ENCODE measurements around the gene ZNF331. TPM values are rescaled to one million over a fixed set of nuclear protein-coding genes. Genes with fewer than 3 reads are reported as not detected.
"Not testable (repeated sequence)": the region's sequence is repeated elsewhere in the genome, so short reads cannot be mapped to it uniquely, and the experiment has no call there.

The ZNF331 gene
- total RNA-seq: 6.4 and 6.8 TPM in 2 replicates

DNA sequence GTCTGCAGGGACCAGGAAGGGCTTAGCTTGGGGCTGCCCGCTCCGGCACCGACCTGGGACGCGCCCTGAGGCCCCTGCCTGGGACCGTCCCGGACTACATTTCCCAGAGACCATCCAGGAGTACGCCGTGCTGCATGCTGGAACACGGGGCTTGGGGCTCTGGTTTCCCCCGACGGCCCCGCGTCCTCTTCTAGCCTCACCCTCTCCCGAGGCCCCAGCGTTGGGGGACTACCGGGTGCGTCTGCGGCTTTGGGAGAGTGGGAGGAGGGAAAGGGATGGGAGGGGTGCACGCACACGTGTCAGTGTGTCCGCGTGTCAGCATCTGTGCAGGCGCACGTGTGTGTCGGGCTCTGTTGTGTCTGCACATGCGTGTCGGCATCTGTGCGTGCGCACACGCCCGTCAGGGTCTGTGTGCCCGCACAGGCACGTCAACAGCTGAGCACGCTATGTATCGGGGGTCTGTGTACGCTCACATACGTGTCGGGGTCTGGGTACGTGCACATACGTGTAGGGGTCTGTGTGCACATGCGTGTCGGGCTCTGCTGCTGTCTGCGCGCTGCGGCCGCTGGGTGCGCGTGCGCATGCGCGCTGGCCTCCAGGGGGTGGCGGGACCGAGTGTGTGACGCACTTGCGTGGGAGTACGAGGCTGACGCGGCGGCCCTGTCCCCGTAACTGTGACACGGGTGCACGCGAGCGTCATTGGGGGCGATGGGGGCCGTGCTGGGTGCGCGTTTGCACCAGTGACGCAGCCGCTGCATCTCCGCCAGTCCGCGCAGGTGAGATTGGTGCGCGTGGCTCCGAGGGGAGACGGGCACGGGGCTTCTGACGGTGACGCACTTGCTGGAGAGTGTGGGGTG lies at the start of gene ZNF331:
ZNF331 (plus strand) TSS at position 625 of the 857 bp plus-strand sequence. CDS start 31,232 bp downstream, outside the sequence.
- DNase-seq (ENCODE audit: low read depth) (peak; percentile 49), FAIRE-seq (no peak)
- Histone ChIP-seq H3K4me3 (ENCODE audit: low read depth, low read length) (peak within 1 kb of the TSS; percentile 88), H3K27me3 (ENCODE audit: control insufficient read depth, insufficient read depth, low read length) (no peaks in the 10 kb centered on the region), H3K36me3 (ENCODE audit: control insufficient read depth, insufficient read depth, low read length) (no peaks in the 10 kb centered on the region)
- TF ChIP-seq CTCF (IDR thresholded peaks at IDR 0.05; ENCODE audit: insufficient read depth, low read length, severe bottlenecking): peak; percentile 57

DNA sequence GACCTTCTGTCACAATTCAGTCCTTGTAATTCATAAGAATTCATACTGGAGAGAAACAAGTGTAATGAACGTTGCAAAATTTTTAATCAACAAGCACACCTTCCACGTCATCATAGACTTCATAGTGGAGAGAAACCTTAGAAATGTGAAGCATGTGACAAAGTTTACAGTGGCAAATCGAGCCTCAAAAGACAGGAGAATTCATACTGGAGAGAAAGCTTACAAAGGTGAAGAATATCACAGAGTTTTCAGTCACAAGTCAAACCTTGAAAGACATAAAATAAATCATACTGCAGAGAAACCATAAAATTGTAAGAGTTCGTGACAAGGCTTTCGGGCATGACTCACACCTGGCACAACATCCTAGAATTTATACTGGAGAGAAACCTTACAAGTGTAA lies 45.8 kb upstream of the ZNF331 start:
- Histone ChIP-seq H3K27me3 (ENCODE audit: control insufficient read depth, insufficient read depth, low read length) (no peaks in the 10 kb centered on the region), H3K4me3 (ENCODE audit: low read depth, low read length) (no peak overlapping the region), H3K36me3 (ENCODE audit: control insufficient read depth, insufficient read depth, low read length) (peaks cover 4% of the 10 kb centered on the region)
- no peak for TF ChIP-seq CTCF (IDR thresholded peaks at IDR 0.05; ENCODE audit: insufficient read depth, low read length, severe bottlenecking)
- FAIRE-seq (no peak), DNase-seq (ENCODE audit: low read depth) (no peak)

DNA sequence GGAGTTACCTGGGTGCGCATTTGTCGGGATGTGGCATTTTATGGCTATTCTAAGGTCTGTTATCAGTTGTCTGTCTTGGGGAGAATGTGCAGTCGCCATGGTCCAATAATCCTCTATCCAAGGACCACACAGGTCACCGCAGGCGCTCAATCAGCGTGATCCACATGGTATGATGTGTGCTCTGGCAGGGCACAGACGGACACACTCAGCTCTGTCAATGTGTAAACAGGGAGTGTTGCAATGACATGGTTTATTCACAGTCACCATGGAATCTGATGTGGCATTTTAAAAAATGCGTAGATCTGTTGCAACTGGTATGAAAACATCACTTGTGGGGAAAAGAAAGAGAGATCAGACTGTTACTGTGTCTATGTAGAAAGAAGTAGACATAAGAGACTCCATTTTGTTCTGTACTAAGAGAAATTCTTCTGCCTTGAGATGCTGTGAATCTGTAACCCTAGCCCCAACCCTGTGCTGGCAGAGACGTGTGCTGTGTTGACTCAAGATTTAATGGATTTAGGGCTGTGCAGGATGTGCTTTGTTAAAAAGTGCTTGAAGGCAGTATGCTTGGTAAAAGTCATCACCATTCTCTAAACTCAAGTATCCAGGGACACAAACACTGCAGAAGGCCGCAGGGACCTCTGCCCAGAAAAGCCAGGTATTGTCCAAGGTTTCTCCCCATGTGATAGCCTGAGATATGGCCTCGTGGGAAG lies 40.5 kb upstream of the ZNF331 start:
- H3K27me3 ChIP-seq (ENCODE audit: control insufficient read depth, insufficient read depth, low read length); H3K4me3 ChIP-seq (ENCODE audit: low read depth, low read length); H3K36me3 ChIP-seq (ENCODE audit: control insufficient read depth, insufficient read depth, low read length): not testable (repeated sequence)
- DNase-seq (ENCODE audit: low read depth) (peak; percentile 29), FAIRE-seq (peak; percentile 83)

DNA sequence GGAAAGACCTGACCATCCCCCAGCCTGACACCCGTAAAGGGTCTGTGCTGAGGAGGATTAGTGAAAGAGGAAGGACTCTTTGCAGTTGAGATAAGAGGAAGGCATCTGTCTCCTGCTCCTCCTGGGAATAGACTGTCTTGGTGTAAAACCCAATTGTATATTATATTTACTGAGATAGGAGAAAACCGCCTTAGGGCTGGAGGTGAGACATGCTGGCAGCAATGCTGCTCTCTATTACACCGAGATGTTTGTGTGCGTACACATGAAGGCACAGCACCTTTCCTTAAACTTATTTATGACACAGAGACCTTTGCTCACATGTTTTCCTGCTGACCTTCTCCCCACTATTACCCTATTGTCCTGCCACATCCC lies 39.9 kb upstream of the ZNF331 start:
- not testable (repeated sequence) for FAIRE-seq; DNase-seq (ENCODE audit: low read depth)

DNA sequence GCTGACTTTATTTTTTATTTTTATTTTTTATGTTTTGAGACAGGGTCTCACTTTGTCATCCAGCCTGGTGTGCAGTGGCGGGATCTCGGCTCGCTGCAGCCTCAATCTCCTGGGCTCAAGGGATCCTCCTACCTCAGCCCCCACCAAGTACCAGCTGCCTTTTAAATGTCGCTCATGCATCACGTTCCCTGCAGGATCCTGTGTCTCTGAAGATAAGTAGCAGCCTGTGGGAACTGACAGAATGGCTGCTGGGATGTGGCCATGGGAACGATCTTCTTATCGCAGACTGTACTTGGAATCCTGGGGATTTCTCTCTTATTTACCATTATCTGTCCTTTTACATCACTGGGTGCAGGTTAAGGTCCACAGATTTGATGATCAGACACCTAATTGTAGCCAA lies 34.8 kb upstream of the ZNF331 start:
- not testable (repeated sequence) for H3K4me3 ChIP-seq (ENCODE audit: low read depth, low read length); H3K27me3 ChIP-seq (ENCODE audit: control insufficient read depth, insufficient read depth, low read length); DNase-seq (ENCODE audit: low read depth); H3K36me3 ChIP-seq (ENCODE audit: control insufficient read depth, insufficient read depth, low read length); FAIRE-seq

More for the DNA sequence above, 39.9 kb upstream of the ZNF331 start:
- H3K27me3 ChIP-seq (ENCODE audit: control insufficient read depth, insufficient read depth, low read length); H3K4me3 ChIP-seq (ENCODE audit: low read depth, low read length); H3K36me3 ChIP-seq (ENCODE audit: control insufficient read depth, insufficient read depth, low read length): not testable (repeated sequence)

GRCh38 chr19:53503671-53504364 lies 34.1 kb upstream of the ZNF331 start:
- not testable (repeated sequence) for H3K36me3 ChIP-seq (ENCODE audit: control insufficient read depth, insufficient read depth, low read length); H3K27me3 ChIP-seq (ENCODE audit: control insufficient read depth, insufficient read depth, low read length); FAIRE-seq; DNase-seq (ENCODE audit: low read depth); H3K4me3 ChIP-seq (ENCODE audit: low read depth, low read length)

- H3K36me3 ChIP-seq (ENCODE audit: control insufficient read depth, insufficient read depth, low read length); DNase-seq (ENCODE audit: low read depth); H3K4me3 ChIP-seq (ENCODE audit: low read depth, low read length); H3K27me3 ChIP-seq (ENCODE audit: control insufficient read depth, insufficient read depth, low read length): not testable (repeated sequence)
- FAIRE-seq: peak; percentile 43
Observed at GRCh38 chr19:53504365-53504703, 33.6 kb upstream of the ZNF331 start.

GRCh38 chr19:53504885-53505284 lies 33.1 kb upstream of the ZNF331 start:
- DNase-seq (ENCODE audit: low read depth) (no peak), FAIRE-seq (no peak)
- no peaks in the 10 kb centered on the region for H3K27me3 ChIP-seq (ENCODE audit: control insufficient read depth, insufficient read depth, low read length)
- TF ChIP-seq CTCF (IDR thresholded peaks at IDR 0.05; ENCODE audit: insufficient read depth, low read length, severe bottlenecking): no peak
- H3K36me3 ChIP-seq (ENCODE audit: control insufficient read depth, insufficient read depth, low read length): no peaks in the 10 kb centered on the region
- H3K4me3 ChIP-seq (ENCODE audit: low read depth, low read length): no peak overlapping the region

Data from bronchial epithelial cell (primary cell).